OCI-LY1 (cell line): ENCODE data around the gene AHCYL1.

Source experiments
- CTCF ChIP-seq: fragments of 200-600 bp; sonication (generic), shearing (Covaris generic); IDR thresholded peaks from 2 replicates; pipeline ENCODE4 v1.5.1; 2017; ENCODE audit warnings: mild to moderate bottlenecking, antibody characterized with exemption, low read length, moderate library complexity, mixed read lengths
- EZH2 ChIP-seq: fragments of 200-600 bp; sonication (generic), shearing (Covaris generic); IDR thresholded peaks from 2 replicates; pipeline ENCODE4 v1.8.0; 2017; ENCODE audit warnings: borderline replicate concordance, mixed run types, mild to moderate bottlenecking, antibody characterized with exemption, low read length, moderate library complexity, mixed read lengths

DNA sequence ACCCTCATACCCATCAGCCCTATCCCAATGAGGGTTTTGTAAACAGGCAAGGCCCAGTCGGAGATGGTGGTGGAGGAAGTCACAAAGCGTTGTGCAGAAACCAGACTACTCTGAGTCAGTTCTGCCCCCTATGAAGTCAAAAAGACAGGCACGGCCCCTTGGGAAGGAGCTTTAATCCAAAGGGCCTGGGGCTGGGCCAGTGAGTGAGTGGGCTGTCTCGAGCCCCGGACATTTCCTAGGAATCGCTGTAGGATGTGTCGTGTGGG is 442 bp upstream of the AHCYL1 start:
- TF ChIP-seq CTCF (no peak), EZH2 (no peak)
